HUES48 (cell line): ENCODE results near the gene HSPB7.
"Not testable (repeated sequence)": the region's sequence is repeated elsewhere in the genome, so short reads cannot be mapped to it uniquely, and the experiment has no call there.

ENCODE experiments used
- H3K27ac ChIP-seq: one replicate; pipeline ENCODE4 v1.7.0; 2013; ENCODE audit warnings: low read depth, low read length, inconsistent platforms
- H3K27me3 ChIP-seq: 2 replicates; pipeline ENCODE4 v1.6.1; 2013; ENCODE audit warnings: mild to moderate bottlenecking, low read length; ENCODE audit not compliant: control insufficient read depth, insufficient read depth
- H3K36me3 ChIP-seq: 2 replicates; pipeline ENCODE4 v1.6.1; 2013; ENCODE audit warnings: low read length; ENCODE audit not compliant: control insufficient read depth, insufficient read depth
- H3K4me1 ChIP-seq: 2 replicates; pipeline ENCODE4 v1.6.1; 2013; ENCODE audit warnings: mild to moderate bottlenecking, low read length; ENCODE audit not compliant: control insufficient read depth, insufficient read depth
- H3K4me3 ChIP-seq: 2 replicates; pipeline ENCODE4 v1.5.1; 2013; ENCODE audit warnings: mild to moderate bottlenecking, low read depth, low read length
- H3K9ac ChIP-seq: 2 replicates; pipeline ENCODE4 v1.6.1; 2013; ENCODE audit warnings: mild to moderate bottlenecking, low read depth, low read length, moderate library complexity
- H3K9me3 ChIP-seq: 2 replicates; pipeline ENCODE4 v1.6.1; 2013; ENCODE audit warnings: low read length; ENCODE audit not compliant: control insufficient read depth, insufficient read depth

The HSPB7 gene

GRCh38 chr1:16058394-16059120, 40.7 kb upstream of the HSPB7 start:
- H3K27ac ChIP-seq, H3K9me3 ChIP-seq, H3K9ac ChIP-seq, H3K36me3 ChIP-seq, H3K27me3 ChIP-seq, H3K4me1 ChIP-seq, H3K4me3 ChIP-seq: not testable (repeated sequence)

GRCh38 chr1:16057314-16057915, 39.6 kb upstream of the HSPB7 start:
- not testable (repeated sequence) for H3K27ac ChIP-seq, H3K9me3 ChIP-seq, H3K9ac ChIP-seq

GRCh38 chr1:16056521-16056912, 38.7 kb upstream of the HSPB7 start:
- H3K9ac ChIP-seq, H3K4me1 ChIP-seq, H3K27ac ChIP-seq, H3K27me3 ChIP-seq, H3K36me3 ChIP-seq, H3K9me3 ChIP-seq, H3K4me3 ChIP-seq: not testable (repeated sequence)

More at GRCh38 chr1:16057314-16057915, 39.6 kb upstream of the HSPB7 start:
- H3K36me3 ChIP-seq, H3K27me3 ChIP-seq, H3K4me3 ChIP-seq, H3K4me1 ChIP-seq: not testable (repeated sequence)

- Histone ChIP-seq H3K27ac (no peak overlapping the region), H3K4me1 (no peaks in the 10 kb centered on the region), H3K4me3 (no peak overlapping the region), H3K36me3 (no peaks in the 10 kb centered on the region), H3K9me3 (no peaks in the 10 kb centered on the region), H3K27me3 (no peaks in the 10 kb centered on the region), H3K9ac (no peak overlapping the region)
Measured at GRCh38 chr1:16055613-16056520, 38.0 kb upstream of the HSPB7 start.

- Histone ChIP-seq H3K9ac (no peak overlapping the region), H3K4me3 (no peak overlapping the region), H3K4me1 (no peaks in the 10 kb centered on the region; the same call in 1 of the 2 replicates), H3K27me3 (no peaks in the 10 kb centered on the region), H3K27ac (no peak overlapping the region), H3K9me3 (no peaks in the 10 kb centered on the region), H3K36me3 (no peaks in the 10 kb centered on the region)
Measured at GRCh38 chr1:16054598-16055540, 37.0 kb upstream of the HSPB7 start.

GRCh38 chr1:16053781-16054502, 36.1 kb upstream of the HSPB7 start:
- Histone ChIP-seq H3K27ac (no peak overlapping the region), H3K27me3 (no peaks in the 10 kb centered on the region), H3K36me3 (no peaks in the 10 kb centered on the region), H3K4me1 (peaks cover 2% of the 10 kb centered on the region; the same call in 1 of the 2 replicates), H3K9me3 (no peaks in the 10 kb centered on the region), H3K9ac (no peak overlapping the region), H3K4me3 (no peak overlapping the region)

- H3K4me3 ChIP-seq, H3K27ac ChIP-seq, H3K9ac ChIP-seq, H3K4me1 ChIP-seq, H3K9me3 ChIP-seq, H3K36me3 ChIP-seq, H3K27me3 ChIP-seq: not testable (repeated sequence)
Measured at GRCh38 chr1:16051949-16052348, 34.1 kb upstream of the HSPB7 start.

GRCh38 chr1:16051039-16051438, 33.2 kb upstream of the HSPB7 start:
- Histone ChIP-seq H3K27ac (no peak overlapping the region), H3K36me3 (no peaks in the 10 kb centered on the region), H3K9ac (no peak overlapping the region), H3K27me3 (peaks cover 6% of the 10 kb centered on the region; the same call in 1 of the 2 replicates), H3K4me3 (no peak overlapping the region), H3K9me3 (no peaks in the 10 kb centered on the region), H3K4me1 (peaks cover 2% of the 10 kb centered on the region; the same call in 1 of the 2 replicates)

- Histone ChIP-seq H3K27ac (no peak overlapping the region), H3K9me3 (no peaks in the 10 kb centered on the region), H3K36me3 (no peaks in the 10 kb centered on the region)
Measured at GRCh38 chr1:16050328-16050727, 32.5 kb upstream of the HSPB7 start.

More at GRCh38 chr1:16050328-16050727, 32.5 kb upstream of the HSPB7 start:
- H3K27me3 ChIP-seq, result peaks cover 6% of the 10 kb centered on the region; the same call in 1 of the 2 replicates
- H3K4me3 ChIP-seq, result no peak overlapping the region
- no peak overlapping the region for H3K9ac ChIP-seq
- H3K4me1 ChIP-seq, result peaks cover 2% of the 10 kb centered on the region; the same call in 1 of the 2 replicates
